D721Med (cell line): ENCODE measurements around the gene ADNP2.

Source experiments
- DNase-seq: peaks from one replicate; pipeline ENCODE4 v3.0.0; 2011; ENCODE audit warnings: low spot score; ENCODE audit not compliant: insufficient read length
- FAIRE-seq: peaks from 2 replicates; lab custom pipeline; 2011; peaks lifted over from hg19 to GRCh38; lab: Jason Lieb, UNC
- CTCF ChIP-seq: IDR thresholded peaks from 2 replicates; pipeline ENCODE4 v1.5.1; 2012; ENCODE audit warnings: mild to moderate bottlenecking, control low read depth; ENCODE audit not compliant: insufficient read depth; ENCODE audit errors: missing control alignments

The ADNP2 gene

GRCh38 chr18:80175451-80176204 lies 66.6 kb downstream of the ADNP2 start:
- TF ChIP-seq CTCF, result no peak
- FAIRE-seq (peak; percentile 6), DNase-seq (no peak)

GRCh38 chr18:80176334-80177073 lies 67.4 kb downstream of the ADNP2 start:
- no peak for TF ChIP-seq CTCF
- no peak for DNase-seq
- FAIRE-seq, result peak; percentile 96

GRCh38 chr18:80177128-80177527 lies 68.1 kb downstream of the ADNP2 start:
- DNase-seq (no peak), FAIRE-seq (peak; percentile 85)
- no peak for TF ChIP-seq CTCF

GRCh38 chr18:80178935-80179818 lies 70.1 kb downstream of the ADNP2 start:
- no peak for TF ChIP-seq CTCF
- no peak for FAIRE-seq
- DNase-seq, result no peak

GRCh38 chr18:80179857-80180558 lies 70.9 kb downstream of the ADNP2 start:
- no peak for FAIRE-seq
- no peak for TF ChIP-seq CTCF
- no peak for DNase-seq

- TF ChIP-seq CTCF, result no peak
- DNase-seq, result no peak
- no peak for FAIRE-seq
These were observed 71.9 kb downstream of the ADNP2 start for GRCh38 chr18:80180778-80181564.
